K562 (cell line): Measurements from ENCODE around the gene CPHXL2. TPM values are rescaled to one million over a fixed set of nuclear protein-coding genes. Genes with fewer than 3 reads are reported as not detected.

Experiments
- ARID1B ChIP-seq: fragments of 450-650 bp; IDR thresholded peaks from 2 replicates; pipeline ENCODE4 v1.6.1; 2016; ENCODE audit warnings: antibody characterized with exemption, mild to moderate bottlenecking, inconsistent platforms
- ATF1 ChIP-seq, 2 experiments: fragments of 450-650 bp in 1 of 2; IDR thresholded peaks; 2 replicates each; pipeline ENCODE4 v1.6.1; 2016; ENCODE audit warnings: missing compliant biosample characterization in 1 of 2, missing genetic modification characterization in 1 of 2
- CAMTA2 ChIP-seq: fragments of 250-450 bp; sonication (Bioruptor Pico); conservative IDR thresholded peaks from 2 replicates; pipeline ENCODE4 v1.5.1; 2022
- E2F3 ChIP-seq: fragments of 250-450 bp; sonication (Bioruptor Pico); IDR thresholded peaks from 2 replicates; pipeline ENCODE4 v1.4.0; 2020; ENCODE audit warnings: mild to moderate bottlenecking
- ELF1 ChIP-seq: fragments of 200-800 bp; sonication (Bioruptor generic); IDR thresholded peaks from 2 replicates; pipeline ENCODE4 v1.6.1; 2016; ENCODE audit warnings: missing genetic modification characterization, missing compliant biosample characterization
- ERF ChIP-seq: fragments of 450-650 bp; formaldehyde crosslinking; IDR thresholded peaks from 2 replicates; pipeline ENCODE4 v1.4.0; 2020; ENCODE audit warnings: mild to moderate bottlenecking, mixed read lengths
- FIP1L1 ChIP-seq: fragments of 200-400 bp; formaldehyde crosslinking; IDR thresholded peaks from 2 replicates; pipeline ENCODE4 v1.6.1; 2018; ENCODE audit warnings: mild to moderate bottlenecking, low read depth, low read length; ENCODE audit not compliant: poor library complexity, severe bottlenecking
- FOXK2 ChIP-seq, 2 experiments: fragments of 450-650 bp; IDR thresholded peaks in 1 of 2; conservative IDR thresholded peaks in 1 of 2; 2 replicates each; pipeline ENCODE4 v1.6.1; 2016; ENCODE audit warnings: low read depth in 2 of 2, mild to moderate bottlenecking in 1 of 2
- GMEB1 ChIP-seq: fragments of 250-450 bp; sonication (Bioruptor Pico); IDR thresholded peaks from 2 replicates; pipeline ENCODE4 v1.4.0; 2020; ENCODE audit warnings: mild to moderate bottlenecking
- GTF3C2 ChIP-seq: IDR thresholded peaks from 3 replicates; pipeline ENCODE4 v1.6.1; 2011; ENCODE audit warnings: borderline replicate concordance, mild to moderate bottlenecking, moderate library complexity; ENCODE audit not compliant: insufficient read length; ENCODE audit errors: extremely low read depth
- HDAC1 ChIP-seq, 2 experiments: fragments of 450-650 bp; IDR thresholded peaks; 2 replicates each; pipeline ENCODE4 v1.6.1; 2016 to 2017; ENCODE audit warnings: inconsistent platforms in 1 of 2, mild to moderate bottlenecking in 1 of 2, moderate library complexity in 1 of 2
- HES1 ChIP-seq: fragments of 450-650 bp; IDR thresholded peaks from 2 replicates; pipeline ENCODE4 v1.6.1; 2016; ENCODE audit warnings: low read depth, mild to moderate bottlenecking, moderate library complexity
- HMG20A ChIP-seq: fragments of 450-650 bp; formaldehyde crosslinking; conservative IDR thresholded peaks from 2 replicates; pipeline ENCODE4 v1.4.0; 2020; ENCODE audit warnings: mild to moderate bottlenecking, mixed read lengths
- NR2F6 ChIP-seq: fragments of 450-650 bp; formaldehyde crosslinking; IDR thresholded peaks from 2 replicates; pipeline ENCODE4 v1.4.0; 2020; ENCODE audit warnings: mild to moderate bottlenecking
- RBM25 ChIP-seq: fragments of 200-400 bp; formaldehyde crosslinking; IDR thresholded peaks from 2 replicates; pipeline ENCODE4 v1.6.1; 2018; ENCODE audit warnings: low read length, low read depth, moderate library complexity; ENCODE audit not compliant: severe bottlenecking
- STAT5B ChIP-seq: fragments of 250-450 bp; sonication (Bioruptor Pico); IDR thresholded peaks from 2 replicates; pipeline ENCODE4 v1.8.0; 2021; ENCODE audit warnings: mild to moderate bottlenecking, inconsistent platforms
- TFAM ChIP-seq: fragments of 250-450 bp; sonication (Bioruptor Pico); conservative IDR thresholded peaks from 2 replicates; pipeline ENCODE4 v1.5.0; 2021; ENCODE audit warnings: mild to moderate bottlenecking, moderate library complexity
- ZBTB17 ChIP-seq: fragments of 450-650 bp; formaldehyde crosslinking; IDR thresholded peaks from 2 replicates; pipeline ENCODE4 v1.4.0; 2020; ENCODE audit warnings: mild to moderate bottlenecking
- ZC3H8 ChIP-seq: fragments of 450-650 bp; IDR thresholded peaks from 2 replicates; pipeline ENCODE4 v1.6.1; 2017
- ZNF280A ChIP-seq: fragments of 450-650 bp; IDR thresholded peaks from 2 replicates; pipeline ENCODE4 v1.6.1; 2018; ENCODE audit warnings: mild to moderate bottlenecking, low read depth; ENCODE audit not compliant: partially characterized antibody
- ZNF384 ChIP-seq: IDR thresholded peaks from 2 replicates; pipeline ENCODE4 v1.6.1; 2012; ENCODE audit warnings: low read depth, low read length, improper control_type of control experiment
- polyA plus RNA-seq, 8 experiments: library from polyadenylated mRNA; depleted of rRNA in 4 of 8; stranded (reverse) in 5 of 8; unstranded in 3 of 8; fragments of >200 nt; fragmentation: Nextera tagmentation in 2 of 8; fragmentation: Illumina TruSeq in 1 of 8; extraction: Ambion mirVana in 2 of 8; extraction: Trizol in 1 of 8; gene quantifications; 2 replicates each; pipeline versions ENCODE4 v1.2.1 to v1.2.3, GENCODE V29; 2011 to 2014; ENCODE audit warnings: inconsistent platforms in 1 of 8, missing spikeins in 1 of 8
- total RNA-seq, 7 experiments: library from RNA; depleted of rRNA in 6 of 7; stranded (reverse); fragments of >200 nt in 6 of 7; fragmentation: Illumina TruSeq in 2 of 7; extraction: Trizol in 2 of 7; gene quantifications; 2 replicates each; pipeline versions ENCODE4 v1.2.1 to v1.2.3, GENCODE V29; 2011 to 2021; ENCODE audit warnings: low replicate concordance in 1 of 7

Gene CPHXL2
- total and polyA plus RNA-seq, 9 of the 15 experiments (the other 6 are each of a cell fraction or from before 2014, with no cell fraction given), result not detected

DNA sequence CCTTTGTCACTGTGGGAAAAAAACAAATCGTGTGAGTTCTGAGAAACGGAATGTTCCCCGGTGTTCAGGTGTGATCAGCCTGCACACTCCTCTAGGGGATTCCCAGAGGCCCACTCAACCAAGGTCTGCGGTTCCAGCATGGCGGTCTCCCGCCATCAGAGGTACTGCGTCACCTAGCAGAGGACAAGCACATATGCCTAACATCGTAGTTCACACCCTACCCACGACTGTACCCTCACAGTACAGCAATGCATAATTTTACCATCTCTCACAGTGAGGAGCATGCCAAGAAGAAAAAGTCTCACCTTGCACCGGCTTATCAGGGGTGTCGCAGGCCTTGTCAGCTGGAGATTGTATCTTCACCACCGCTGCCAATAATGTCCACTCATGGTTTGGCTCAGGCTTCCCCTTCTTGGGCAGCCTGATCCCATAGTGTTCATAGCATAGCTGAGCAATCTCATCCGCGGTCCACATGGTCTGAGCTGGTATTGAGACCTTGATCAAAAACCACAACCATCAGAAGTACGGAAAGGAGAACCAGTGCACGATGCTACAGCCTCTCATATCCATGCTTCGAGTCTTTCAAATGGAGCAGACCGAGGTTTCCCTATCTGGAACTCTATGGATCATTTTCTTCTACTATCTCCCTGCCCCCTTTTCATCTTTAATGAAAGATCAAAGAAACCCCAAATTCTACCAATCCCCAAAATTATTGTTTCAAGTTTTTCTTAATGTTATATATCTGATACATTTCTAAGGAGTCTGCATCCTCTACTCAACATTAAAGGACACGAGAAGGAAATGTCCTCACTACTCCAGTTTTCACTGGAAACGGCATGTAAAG is 56.3 kb downstream of the CPHXL2 start (continued):
- no peak for TF ChIP-seq GMEB1 (CRISPR knock-in tag)
- TF ChIP-seq FOXK2 (conservative IDR thresholded peaks at IDR 0.05 in 1 of 2, IDR thresholded peaks at IDR 0.05 in 1 of 2; ENCODE audit: low read depth in 2 of 2), result no peak
- TF ChIP-seq HES1, result 0 out of 2 replicates have a peak, but pooled peaks have one; percentile 19
- peak; percentile 33; the same call in 1 of the 2 replicates for TF ChIP-seq ELF1 (tag)
- TF ChIP-seq ERF (CRISPR knock-in tag), result 0 out of 2 replicates have a peak, but pooled peaks have one; percentile 24
- TF ChIP-seq GTF3C2, result no peak
- no peak for TF ChIP-seq RBM25
- no peak for TF ChIP-seq TFAM (CRISPR knock-in tag)
- TF ChIP-seq ATF1 (CRISPR knock-in tag; IDR thresholded peaks at IDR 0.05), result no peak
- no peak for TF ChIP-seq ATF1 (tag; IDR thresholded peaks at IDR 0.05)
- TF ChIP-seq FIP1L1, result no peak
- TF ChIP-seq ZNF384, result no peak
- TF ChIP-seq HDAC1 (IDR thresholded peaks at IDR 0.05), result peak in 1 of 2 experiments; percentile 50; a peak in 2 of 4 replicates
- TF ChIP-seq HMG20A (CRISPR knock-in tag), result no peak
- no peak for TF ChIP-seq STAT5B (CRISPR knock-in tag)
- no peak for TF ChIP-seq NR2F6 (CRISPR knock-in tag)
- no peak for TF ChIP-seq ZNF280A
- TF ChIP-seq E2F3 (CRISPR knock-in tag), result no peak
- 0 out of 2 replicates have a peak, but pooled peaks have one; percentile 31 for TF ChIP-seq ZBTB17 (CRISPR knock-in tag)
- no peak for TF ChIP-seq CAMTA2
- no peak for TF ChIP-seq ZC3H8
- peak; percentile 2 for TF ChIP-seq ARID1B
